WERI-Rb-1 (cell line): Measurements from ENCODE around the gene C8G.

Source experiments
- DNase-seq: peaks from one replicate; pipeline ENCODE4 v3.0.0-alpha.2; 2020
- H3K27ac ChIP-seq: fragments of 250-450 bp; sonication (Bioruptor Pico); 2 replicates; pipeline ENCODE4 v1.5.1; 2020; ENCODE audit warnings: mild to moderate bottlenecking, moderate library complexity
- H3K27me3 ChIP-seq: fragments of 250-450 bp; sonication (Bioruptor Pico); 2 replicates; pipeline ENCODE4 v1.5.1; 2021; ENCODE audit warnings: mild to moderate bottlenecking, low read depth, moderate library complexity; ENCODE audit not compliant: insufficient read depth, severe bottlenecking
- H3K36me3 ChIP-seq: fragments of 250-450 bp; sonication (Bioruptor Pico); 2 replicates; pipeline ENCODE4 v1.5.1; 2020; ENCODE audit warnings: mild to moderate bottlenecking, moderate library complexity
- H3K4me3 ChIP-seq: 2 replicates; pipeline ENCODE4 v1.5.1; 2011; ENCODE audit warnings: low read depth, mild to moderate bottlenecking, control low read depth, low read length
- H3K9me3 ChIP-seq: fragments of 250-450 bp; sonication (Bioruptor Pico); 2 replicates; pipeline ENCODE4 v1.5.1; 2021; ENCODE audit warnings: mild to moderate bottlenecking, moderate library complexity; ENCODE audit not compliant: severe bottlenecking
- CTCF ChIP-seq: IDR thresholded peaks from 2 replicates; pipeline ENCODE4 v1.5.1; 2011; ENCODE audit warnings: low read depth, mild to moderate bottlenecking, control low read depth, inconsistent platforms, low read length

C8G gene

GRCh38 chr9:136940526-136941230 lies 4.4 kb upstream of the C8G start:
- TF ChIP-seq CTCF = no peak
- H3K27me3 ChIP-seq = no peaks in the 10 kb centered on the region
- DNase-seq = no peak
- H3K4me3 ChIP-seq = no peak overlapping the region
- peaks cover 34% of the 10 kb centered on the region for H3K36me3 ChIP-seq
- no peak overlapping the region for H3K27ac ChIP-seq
- no peaks in the 10 kb centered on the region for H3K9me3 ChIP-seq

GRCh38 chr9:136941231-136942111 lies 3.6 kb upstream of the C8G start:
- Histone ChIP-seq H3K27ac (no peak overlapping the region), H3K4me3 (no peak overlapping the region), H3K27me3 (no peaks in the 10 kb centered on the region), H3K9me3 (no peaks in the 10 kb centered on the region), H3K36me3 (peaks cover 34% of the 10 kb centered on the region)
- DNase-seq = no peak
- no peak for TF ChIP-seq CTCF

- Histone ChIP-seq H3K36me3 (peaks cover 34% of the 10 kb centered on the region), H3K27ac (no peak overlapping the region), H3K4me3 (no peak overlapping the region), H3K9me3 (no peaks in the 10 kb centered on the region), H3K27me3 (no peaks in the 10 kb centered on the region)
- no peak for TF ChIP-seq CTCF
- no peak for DNase-seq
These were observed 2.7 kb upstream of the C8G start for GRCh38 chr9:136942112-136942880.

GRCh38 chr9:136942881-136943230 lies 2.2 kb upstream of the C8G start:
- no peak for DNase-seq
- peaks cover 34% of the 10 kb centered on the region for H3K36me3 ChIP-seq
- H3K27ac ChIP-seq = no peak overlapping the region
- no peaks in the 10 kb centered on the region for H3K27me3 ChIP-seq
- no peak for TF ChIP-seq CTCF
- H3K4me3 ChIP-seq = no peak overlapping the region
- H3K9me3 ChIP-seq = no peaks in the 10 kb centered on the region

- Histone ChIP-seq H3K27ac (peak overlapping the region; percentile 67), H3K4me3 (peak overlapping the region; percentile 67), H3K9me3 (no peaks in the 10 kb centered on the region), H3K36me3 (peaks cover 34% of the 10 kb centered on the region), H3K27me3 (no peaks in the 10 kb centered on the region)
- no peak for DNase-seq
- no peak for TF ChIP-seq CTCF
These were observed 1.5 kb upstream of the C8G start for GRCh38 chr9:136943291-136944211.
